ENCODE data around the gene SLC6A4. TPM values are rescaled to one million over a fixed set of nuclear protein-coding genes. Genes with fewer than 3 reads are reported as not detected.

The SLC6A4 gene
- total and polyA plus RNA-seq, 8 donors = 0.38 to 52.3 (median 1.4) TPM

- H3K36me3 ChIP-seq = peaks cover 0 to 30% of the 10 kb centered on the region in 2 donors
- no peak overlapping the region for H3K4me3 ChIP-seq
- no peak overlapping the region for H3K27ac ChIP-seq
- intact Hi-C loops (cut with DNase I) = no loop called here
- ATAC-seq (no peak), DNase-seq (no peak)
- no peaks in the 10 kb centered on the region for H3K9me3 ChIP-seq
- H3K4me1 ChIP-seq = no peaks in the 10 kb centered on the region
- no peaks in the 10 kb centered on the region for H3K27me3 ChIP-seq
- no peak for TF ChIP-seq CTCF (IDR thresholded peaks at IDR 0.05)
Observed at GRCh38 chr17:30170415-30170987, 65.0 kb downstream of the SLC6A4 start.

GRCh38 chr17:30165960-30166359 is 69.5 kb downstream of the SLC6A4 start:
- intact Hi-C loops (cut with DNase I) = no loop called here

GRCh38 chr17:30165147-30165546 is 70.3 kb downstream of the SLC6A4 start:
- Histone ChIP-seq H3K27ac (no peak overlapping the region), H3K9me3 (no peaks in the 10 kb centered on the region), H3K4me3 (no peak overlapping the region), H3K36me3 (peaks cover 0 to 22% of the 10 kb centered on the region in 2 donors), H3K4me1 (peaks cover 0 to 5% of the 10 kb centered on the region in 2 donors), H3K27me3 (no peaks in the 10 kb centered on the region)
- DNase-seq = no peak
- intact Hi-C loops (cut with DNase I) = no loop called here
- no peak for ATAC-seq
- no peak for TF ChIP-seq CTCF (IDR thresholded peaks at IDR 0.05)

More at GRCh38 chr17:30165960-30166359, 69.5 kb downstream of the SLC6A4 start:
- no peak for TF ChIP-seq CTCF (IDR thresholded peaks at IDR 0.05)
- Histone ChIP-seq H3K27me3 (no peaks in the 10 kb centered on the region), H3K4me3 (no peak overlapping the region), H3K36me3 (peaks cover 0 to 22% of the 10 kb centered on the region in 2 donors), H3K4me1 (peaks cover 0 to 2% of the 10 kb centered on the region in 2 donors), H3K27ac (no peak overlapping the region), H3K9me3 (no peaks in the 10 kb centered on the region)
- no peak for DNase-seq
- no peak for ATAC-seq

GRCh38 chr17:30164531-30164930 is 71.0 kb downstream of the SLC6A4 start:
- no peak overlapping the region for H3K27ac ChIP-seq
- ATAC-seq = no peak
- H3K9me3 ChIP-seq = no peaks in the 10 kb centered on the region
- intact Hi-C loops (cut with DNase I) = no loop called here
- peaks cover 0 to 27% of the 10 kb centered on the region in 2 donors for H3K36me3 ChIP-seq
- no peak for TF ChIP-seq CTCF (IDR thresholded peaks at IDR 0.05)
- DNase-seq = no peak
- no peak overlapping the region for H3K4me3 ChIP-seq
- H3K4me1 ChIP-seq = peaks cover 0 to 5% of the 10 kb centered on the region in 2 donors
- no peaks in the 10 kb centered on the region for H3K27me3 ChIP-seq

- H3K4me1 ChIP-seq = peaks cover 0 to 5% of the 10 kb centered on the region in 2 donors
- DNase-seq = no peak
- H3K36me3 ChIP-seq = peaks cover 0 to 21% of the 10 kb centered on the region in 2 donors
- TF ChIP-seq CTCF (IDR thresholded peaks at IDR 0.05) = no peak
- H3K27me3 ChIP-seq = no peaks in the 10 kb centered on the region
- ATAC-seq = no peak
- no peak overlapping the region for H3K27ac ChIP-seq
- no peak overlapping the region for H3K4me3 ChIP-seq
- intact Hi-C loops (cut with DNase I) = no loop called here
- H3K9me3 ChIP-seq = no peaks in the 10 kb centered on the region
Observed at GRCh38 chr17:30161601-30162000, 73.9 kb downstream of the SLC6A4 start.
